Osteocyte (in vitro differentiated cells): ENCODE data around the gene ERRFI1. TPM values are rescaled to one million over a fixed set of nuclear protein-coding genes. Genes with fewer than 3 reads are reported as not detected.
A peak's percentile ranks its signal among the peaks of the same experiment; 100 is the strongest.

Experiments
- DNase-seq: peaks from one replicate; pipeline ENCODE4 v3.0.0; 2021; ENCODE audit warnings: mixed read lengths; ENCODE audit not compliant: unreplicated experiment; ENCODE audit errors: extremely low spot score
- H3K27ac Mint-ChIP-seq: one replicate; pipeline ENCODE4 v1.8.0; 2021; ENCODE audit warnings: mild to moderate bottlenecking, mixed read lengths; ENCODE audit not compliant: unreplicated experiment
- H3K27me3 Mint-ChIP-seq: one replicate; pipeline ENCODE4 v1.8.0; 2021; ENCODE audit warnings: mixed read lengths; ENCODE audit not compliant: unreplicated experiment
- H3K36me3 Mint-ChIP-seq: one replicate; pipeline ENCODE4 v1.8.0; 2021; ENCODE audit warnings: mixed read lengths; ENCODE audit not compliant: unreplicated experiment
- H3K4me1 Mint-ChIP-seq: one replicate; pipeline ENCODE4 v1.8.0; 2021; ENCODE audit warnings: mixed read lengths; ENCODE audit not compliant: unreplicated experiment
- H3K4me3 Mint-ChIP-seq: one replicate; pipeline ENCODE4 v1.8.0; 2021; ENCODE audit warnings: mild to moderate bottlenecking, moderate library complexity, mixed read lengths; ENCODE audit not compliant: unreplicated experiment
- H3K9me3 Mint-ChIP-seq: one replicate; pipeline ENCODE4 v1.8.0; 2021; ENCODE audit warnings: mixed read lengths; ENCODE audit not compliant: unreplicated experiment
- total RNA-seq: library from RNA; stranded (reverse); gene quantifications from 2 replicates; pipeline ENCODE4 v1.2.1, GENCODE V29; 2021
- TF ChIP-seq, protein P1 (sequence below): fragments of 200-600 bp; sonication (generic); IDR thresholded peaks from 2 replicates; pipeline ENCODE4 v1.5.0; 2021; ENCODE audit warnings: antibody characterized with exemption, mild to moderate bottlenecking, moderate library complexity

The ERRFI1 gene
- total RNA-seq, 1 donor from 2014 or later = 96.6 TPM

DNA sequence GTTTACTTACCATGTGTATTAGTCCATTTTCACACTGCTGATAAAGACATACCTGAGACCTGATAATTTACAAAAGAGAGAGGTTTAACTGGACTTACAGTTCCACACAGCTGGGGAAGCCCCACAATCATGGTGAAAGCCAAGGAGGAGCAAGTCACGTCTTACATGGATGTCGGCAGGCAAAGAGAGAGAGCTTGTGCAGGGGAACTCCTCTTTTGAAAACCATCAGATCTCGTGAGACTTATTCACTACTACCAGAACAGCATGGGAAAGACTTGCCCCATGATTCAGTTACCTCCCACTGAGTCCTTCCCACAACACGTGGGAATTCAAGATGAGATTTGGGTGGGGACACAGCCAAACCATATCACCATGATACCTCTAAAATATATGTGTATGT, 39.3 kb upstream of the ERRFI1 start:
- Mint-ChIP-seq H3K4me3 (no peak overlapping the region), H3K27ac (no peak overlapping the region), H3K36me3 (peaks cover 5% of the 10 kb centered on the region), H3K9me3 (peaks cover 4% of the 10 kb centered on the region), H3K27me3 (no peaks in the 10 kb centered on the region), H3K4me1 (peaks cover 27% of the 10 kb centered on the region)
- TF ChIP-seq, protein P1, sequence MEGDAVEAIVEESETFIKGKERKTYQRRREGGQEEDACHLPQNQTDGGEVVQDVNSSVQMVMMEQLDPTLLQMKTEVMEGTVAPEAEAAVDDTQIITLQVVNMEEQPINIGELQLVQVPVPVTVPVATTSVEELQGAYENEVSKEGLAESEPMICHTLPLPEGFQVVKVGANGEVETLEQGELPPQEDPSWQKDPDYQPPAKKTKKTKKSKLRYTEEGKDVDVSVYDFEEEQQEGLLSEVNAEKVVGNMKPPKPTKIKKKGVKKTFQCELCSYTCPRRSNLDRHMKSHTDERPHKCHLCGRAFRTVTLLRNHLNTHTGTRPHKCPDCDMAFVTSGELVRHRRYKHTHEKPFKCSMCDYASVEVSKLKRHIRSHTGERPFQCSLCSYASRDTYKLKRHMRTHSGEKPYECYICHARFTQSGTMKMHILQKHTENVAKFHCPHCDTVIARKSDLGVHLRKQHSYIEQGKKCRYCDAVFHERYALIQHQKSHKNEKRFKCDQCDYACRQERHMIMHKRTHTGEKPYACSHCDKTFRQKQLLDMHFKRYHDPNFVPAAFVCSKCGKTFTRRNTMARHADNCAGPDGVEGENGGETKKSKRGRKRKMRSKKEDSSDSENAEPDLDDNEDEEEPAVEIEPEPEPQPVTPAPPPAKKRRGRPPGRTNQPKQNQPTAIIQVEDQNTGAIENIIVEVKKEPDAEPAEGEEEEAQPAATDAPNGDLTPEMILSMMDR = no peak
- no peak for DNase-seq

DNA sequence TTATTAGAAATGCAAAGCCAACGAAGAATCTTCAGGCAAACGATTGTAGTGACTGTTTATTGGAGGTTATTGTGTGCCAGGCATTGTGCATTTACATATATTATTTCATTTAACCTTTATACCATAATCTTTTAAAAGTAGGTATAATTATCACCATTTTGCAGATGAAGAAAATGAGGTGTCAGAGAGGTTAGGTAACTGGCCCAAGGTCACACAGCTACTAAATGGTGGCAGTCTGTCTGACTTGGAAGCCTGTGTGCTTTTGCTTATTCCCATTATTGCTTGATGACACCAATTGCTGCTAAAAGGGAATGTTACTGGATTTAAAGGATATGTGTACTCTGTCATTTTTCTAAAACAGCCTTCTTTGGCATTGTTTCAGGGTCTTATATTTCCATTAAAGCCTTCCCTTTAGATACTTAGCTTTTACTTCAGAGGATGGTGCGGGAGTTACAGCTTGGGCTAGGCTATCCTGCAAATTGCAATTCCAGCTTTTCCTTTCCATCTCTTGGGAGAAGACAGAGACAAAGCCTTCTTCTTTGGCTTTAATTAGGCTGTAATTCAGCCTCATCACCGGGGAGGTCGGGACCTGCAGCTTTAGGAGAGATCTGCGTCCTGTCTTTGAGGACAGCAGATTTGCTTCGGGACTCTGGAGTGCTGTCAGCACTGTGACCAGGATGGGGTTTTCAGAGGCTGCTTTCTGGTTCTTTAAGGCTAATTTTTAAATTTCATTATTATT, 37.4 kb upstream of the ERRFI1 start:
- no peak overlapping the region for H3K4me3 Mint-ChIP-seq
- H3K27ac Mint-ChIP-seq = peak overlapping the region; percentile 27
- DNase-seq = no peak
- peaks cover 40% of the 10 kb centered on the region for H3K4me1 Mint-ChIP-seq
- TF ChIP-seq, protein P1 = no peak
- H3K36me3 Mint-ChIP-seq = peaks cover 5% of the 10 kb centered on the region
- H3K9me3 Mint-ChIP-seq = peaks cover 4% of the 10 kb centered on the region
- no peaks in the 10 kb centered on the region for H3K27me3 Mint-ChIP-seq

DNA sequence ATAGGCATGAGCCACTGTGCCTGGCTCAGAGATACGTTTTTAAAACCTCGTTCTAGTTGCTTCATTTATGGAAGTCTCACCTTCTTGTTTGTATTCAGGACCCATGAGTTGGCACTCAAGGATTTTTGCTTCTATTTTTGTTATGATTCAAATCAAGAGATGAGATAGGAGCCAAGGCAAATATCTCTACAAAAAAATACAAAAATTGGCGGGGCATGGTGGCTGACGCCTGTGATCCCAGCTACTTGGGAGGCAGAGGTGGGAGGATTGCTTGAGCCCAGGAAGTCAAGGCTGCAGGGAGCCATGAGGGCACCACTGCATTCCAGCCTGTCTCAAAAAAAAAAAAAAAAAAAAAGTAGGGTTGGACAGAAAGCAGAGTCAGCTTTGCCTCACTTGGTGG, 36.8 kb upstream of the ERRFI1 start:
- DNase-seq = no peak
- no peak overlapping the region for H3K27ac Mint-ChIP-seq
- H3K4me3 Mint-ChIP-seq = no peak overlapping the region

DNA sequence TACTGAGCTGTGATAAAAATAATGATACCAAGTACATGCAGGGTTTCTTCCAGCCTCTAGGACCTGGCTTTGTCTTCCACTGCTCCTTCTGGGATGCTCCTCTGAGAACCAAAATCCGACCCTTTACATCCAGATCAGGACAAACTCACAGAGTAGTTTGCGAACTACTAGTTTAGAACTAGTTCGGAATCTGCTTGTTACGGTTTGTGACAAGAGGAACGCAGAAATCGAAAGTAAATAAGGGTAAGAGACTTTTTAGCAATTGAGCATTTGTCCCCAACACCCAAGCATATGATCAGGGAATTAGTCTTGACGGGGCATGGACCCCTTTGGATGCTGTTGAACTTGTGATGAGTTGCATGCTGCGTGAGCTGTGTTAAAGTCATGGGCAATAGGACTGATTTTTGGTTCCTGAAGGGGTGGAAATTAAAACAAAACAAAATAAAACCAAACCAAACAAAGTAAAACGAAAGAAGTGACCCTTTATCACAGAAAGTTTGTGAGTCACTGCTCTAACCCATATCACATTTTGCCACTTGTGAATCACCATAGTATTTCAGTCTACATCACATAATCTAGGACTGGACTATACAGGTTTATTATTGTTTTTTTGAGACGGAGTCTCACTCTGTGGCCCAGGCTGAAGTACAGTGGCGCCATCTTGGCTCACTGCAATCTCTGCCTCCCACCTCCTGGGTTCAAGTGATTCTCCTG, 35.7 kb upstream of the ERRFI1 start:
- Mint-ChIP-seq H3K27me3 (no peaks in the 10 kb centered on the region), H3K27ac (peak overlapping the region; percentile 96), H3K4me1 (peaks cover 46% of the 10 kb centered on the region), H3K4me3 (no peak overlapping the region), H3K36me3 (peaks cover 5% of the 10 kb centered on the region), H3K9me3 (peaks cover 4% of the 10 kb centered on the region)
- TF ChIP-seq, protein P1 = no peak
- DNase-seq = no peak

More for the DNA sequence above, 36.8 kb upstream of the ERRFI1 start:
- H3K9me3 Mint-ChIP-seq = peaks cover 4% of the 10 kb centered on the region
- TF ChIP-seq, protein P1 = no peak
- H3K36me3 Mint-ChIP-seq = peaks cover 5% of the 10 kb centered on the region
- peaks cover 44% of the 10 kb centered on the region for H3K4me1 Mint-ChIP-seq
- H3K27me3 Mint-ChIP-seq = no peaks in the 10 kb centered on the region

DNA sequence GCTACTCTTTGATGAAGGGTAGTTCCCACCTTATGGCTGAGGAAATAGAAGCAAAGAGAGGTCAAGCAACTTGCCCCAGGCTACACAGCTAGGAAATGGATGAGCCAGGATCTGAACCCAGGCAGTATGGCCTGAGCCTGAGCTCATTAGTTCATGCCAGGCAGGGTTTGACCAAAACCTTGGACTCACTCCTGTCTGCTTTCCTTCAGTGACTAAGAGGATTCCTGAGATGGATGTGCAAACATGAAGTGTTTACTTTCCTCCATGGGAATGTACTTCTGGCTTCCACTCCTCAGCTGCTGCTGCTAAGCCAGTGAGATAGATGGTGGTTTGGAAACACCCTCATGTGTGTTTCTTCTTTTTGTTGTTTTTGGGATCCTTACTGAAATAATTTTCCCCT, 35.1 kb upstream of the ERRFI1 start:
- Mint-ChIP-seq H3K4me1 (peaks cover 49% of the 10 kb centered on the region), H3K9me3 (peaks cover 4% of the 10 kb centered on the region), H3K27ac (peak overlapping the region; percentile 96), H3K36me3 (peaks cover 4% of the 10 kb centered on the region), H3K4me3 (no peak overlapping the region), H3K27me3 (no peaks in the 10 kb centered on the region)
- TF ChIP-seq, protein P1 = no peak
- no peak for DNase-seq
